Psoas muscle (tissue), 8 donors: ENCODE data around the gene MYO3B. TPM values are rescaled to one million over a fixed set of nuclear protein-coding genes. Genes with fewer than 3 reads are reported as not detected.

Source experiments
- ATAC-seq, 4 donors: fragments of 200-7000 bp; cut with Tn5 transposase; one replicate each; pipeline ENCODE4 v1.9.1; 2020; ENCODE audit warnings: moderate library complexity in 3 of 4, mild to moderate bottlenecking in 2 of 4
- DNase-seq, 2 donors: peaks; one replicate each; pipeline ENCODE4 v3.0.0-alpha.2; 2020
- H3K27ac ChIP-seq: fragments of 200-600 bp; one replicate; pipeline ENCODE4 v1.8.0; 2022
- H3K27me3 ChIP-seq, 3 donors: fragments of 200-600 bp in 1 of 3; one replicate each; pipeline versions ENCODE4 v1.6.1 to v1.8.0; 2013 to 2022; ENCODE audit warnings: low read length in 2 of 3, mild to moderate bottlenecking in 2 of 3, moderate library complexity in 1 of 3; ENCODE audit not compliant: insufficient read depth in 3 of 3
- H3K36me3 ChIP-seq, 2 donors: fragments of 200-600 bp in 1 of 2; one replicate each; pipeline versions ENCODE4 v1.6.1 to v1.8.0; 2013 to 2022; ENCODE audit warnings: low read depth in 1 of 2, mild to moderate bottlenecking in 1 of 2, moderate library complexity in 1 of 2; ENCODE audit not compliant: insufficient read depth in 1 of 2
- H3K4me1 ChIP-seq: fragments of 200-600 bp; one replicate; pipeline ENCODE4 v1.8.0; 2022
- H3K4me3 ChIP-seq: fragments of 200-600 bp; one replicate; pipeline ENCODE4 v1.8.0; 2022; ENCODE audit warnings: mild to moderate bottlenecking
- H3K9me3 ChIP-seq: fragments of 200-600 bp; one replicate; pipeline ENCODE4 v1.8.0; 2022
- CTCF ChIP-seq: fragments of 200-600 bp; IDR thresholded peaks from one replicate; pipeline ENCODE4 v1.8.0; 2022; ENCODE audit warnings: antibody characterized with exemption
- WGBS, 3 donors: extraction: QIAGEN DNeasy Blood & Tissue Kit; methylation state at CpG; one replicate each; pipeline versions ENCODE4 v1.1.6 to v1.1.7; 2013; 5-methylcytosine and 5-hydroxymethylcytosine counted together
- intact Hi-C, 2 donors: fragments of 100-400 bp; cut with DNase I; formaldehyde crosslinking; loops; one replicate each; pipeline versions ENCODE4 v1.11.0 to v1.14.2; 2022
- polyA plus RNA-seq, 3 donors: library from polyadenylated mRNA; stranded (reverse); fragments of 200-250 nt; gene quantifications; one replicate each; pipeline ENCODE4 v1.2.3, GENCODE V29; 2013
- total RNA-seq, 4 donors: library from RNA; stranded (reverse); fragmentation: NEBNext Ultra II Directional in 2 of 4; extraction: Animal tissue kit (Norgen Biotek cat#: 25700) in 2 of 4; gene quantifications; one replicate each; pipeline versions ENCODE4 v1.2.1 to v1.2.4, GENCODE V29; 2021 to 2023
- donor health status: healthy with polysubstance abuse.
- donor health status: DM: no; HTN: no; CAD: no; lungs with moderate emphysema.
- donor health status: Bipolar disorder and iron deficiency.
- donor health status: healthy.
- donor health status: DM: yes; HTN: yes; CAD: no.
- donor health status: DM: no; HTN: no; CAD: no.
- donor health status: DM: no; HTN: no; CAD: no.
- donor health status: DM: yes; HTN: yes; CAD: no.

Gene MYO3B
- total and polyA plus RNA-seq, 7 donors: 0.04 to 0.32 TPM; not detected in 5

- Histone ChIP-seq H3K4me1 (no peaks in the 10 kb centered on the region), H3K4me3 (no peak overlapping the region), H3K36me3 (no peaks in the 10 kb centered on the region), H3K9me3 (no peaks in the 10 kb centered on the region), H3K27me3 (no peaks in the 10 kb centered on the region), H3K27ac (no peak overlapping the region)
- no peak for TF ChIP-seq CTCF
- intact Hi-C loops: no loop called here
- ATAC-seq (no peak), DNase-seq (no peak)
- 87 to 92% (median 89%) methylated on average over 3 of the region's 3 CpGs for WGBS, 3 donors
These were observed 399.4 kb downstream of the MYO3B start for GRCh38 chr2:170577356-170577755.

GRCh38 chr2:170578606-170579005 is 400.7 kb downstream of the MYO3B start:
- DNase-seq (no peak), ATAC-seq (no peak)
- Histone ChIP-seq H3K4me1 (no peaks in the 10 kb centered on the region), H3K27ac (no peak overlapping the region), H3K27me3 (no peaks in the 10 kb centered on the region), H3K9me3 (no peaks in the 10 kb centered on the region), H3K4me3 (no peak overlapping the region), H3K36me3 (no peaks in the 10 kb centered on the region)
- no peak for TF ChIP-seq CTCF
- intact Hi-C loops: no loop called here
- WGBS, 3 donors: 94 to 96% (median 95%) methylated on average over 10 of the region's 10 CpGs

GRCh38 chr2:170579511-170579910 is 401.6 kb downstream of the MYO3B start:
- Histone ChIP-seq H3K27me3 (no peaks in the 10 kb centered on the region), H3K4me1 (no peaks in the 10 kb centered on the region), H3K27ac (no peak overlapping the region), H3K4me3 (no peak overlapping the region), H3K36me3 (no peaks in the 10 kb centered on the region), H3K9me3 (no peaks in the 10 kb centered on the region)
- 71 to 84% (median 84%) methylated on average over 2 of the region's 2 CpGs for WGBS, 3 donors
- no peak for TF ChIP-seq CTCF
- no peak for DNase-seq
- intact Hi-C loops: no loop called here
- no peak for ATAC-seq

GRCh38 chr2:170582313-170582712 is 404.4 kb downstream of the MYO3B start:
- ATAC-seq (no peak), DNase-seq (no peak)
- no peaks in the 10 kb centered on the region for H3K27me3 ChIP-seq
- TF ChIP-seq CTCF: no peak
- H3K9me3 ChIP-seq: no peaks in the 10 kb centered on the region
- no peak overlapping the region for H3K27ac ChIP-seq
- 70 to 78% (median 72%) methylated on average over 3 of the region's 3 CpGs for WGBS, 3 donors
- H3K4me1 ChIP-seq: no peaks in the 10 kb centered on the region
- intact Hi-C loops: no loop called here
- H3K36me3 ChIP-seq: no peaks in the 10 kb centered on the region
- no peak overlapping the region for H3K4me3 ChIP-seq

GRCh38 chr2:170582751-170583463 is 405.0 kb downstream of the MYO3B start:
- Histone ChIP-seq H3K27me3 (no peaks in the 10 kb centered on the region), H3K4me3 (no peak overlapping the region), H3K27ac (no peak overlapping the region), H3K36me3 (no peaks in the 10 kb centered on the region), H3K4me1 (no peaks in the 10 kb centered on the region), H3K9me3 (no peaks in the 10 kb centered on the region)
- no peak for TF ChIP-seq CTCF
- no peak for DNase-seq
- WGBS, 3 donors: 61 to 69% (median 66%) methylated on average over 8 of the region's 8 CpGs
- no peak for ATAC-seq
- intact Hi-C loops: no loop called here
